NCI-H187 treated with DMSO at 0.1 percent for 48 hours (cell line): ENCODE data around the gene PAQR4.
A peak's percentile ranks its signal among the peaks of the same experiment; 100 is the strongest.

Experiments
- DNase-seq: peaks from one replicate; lab custom pipeline; 2025; lab: John Stamatoyannopoulos, UW

Gene PAQR4

DNA sequence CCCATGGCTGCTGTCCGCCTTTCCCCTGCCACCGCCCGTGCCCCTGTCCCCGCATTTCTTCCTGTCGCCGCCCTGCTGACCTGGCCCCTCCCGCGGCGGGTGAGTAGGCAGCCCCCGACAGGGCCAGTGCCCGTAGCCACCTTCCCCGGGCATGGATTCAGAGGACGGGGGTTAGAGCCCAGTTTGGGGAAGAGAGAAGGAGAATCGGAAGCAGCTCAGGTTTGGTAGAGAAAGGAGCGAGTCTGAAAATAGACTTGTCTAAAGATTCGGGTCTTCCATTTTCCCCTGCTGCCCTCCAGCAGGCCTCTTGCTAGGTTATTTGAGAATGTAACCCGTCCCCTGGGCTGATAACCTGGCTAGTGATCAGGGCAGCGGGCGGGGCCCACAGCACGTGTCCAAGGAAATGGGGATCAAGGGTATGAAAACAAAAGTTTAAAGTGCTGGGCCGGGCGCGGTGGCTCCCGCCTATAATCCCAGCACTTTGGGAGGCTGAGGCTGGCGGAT lies 35.7 kb downstream of the PAQR4 start:
- DNase-seq, result no peak

DNA sequence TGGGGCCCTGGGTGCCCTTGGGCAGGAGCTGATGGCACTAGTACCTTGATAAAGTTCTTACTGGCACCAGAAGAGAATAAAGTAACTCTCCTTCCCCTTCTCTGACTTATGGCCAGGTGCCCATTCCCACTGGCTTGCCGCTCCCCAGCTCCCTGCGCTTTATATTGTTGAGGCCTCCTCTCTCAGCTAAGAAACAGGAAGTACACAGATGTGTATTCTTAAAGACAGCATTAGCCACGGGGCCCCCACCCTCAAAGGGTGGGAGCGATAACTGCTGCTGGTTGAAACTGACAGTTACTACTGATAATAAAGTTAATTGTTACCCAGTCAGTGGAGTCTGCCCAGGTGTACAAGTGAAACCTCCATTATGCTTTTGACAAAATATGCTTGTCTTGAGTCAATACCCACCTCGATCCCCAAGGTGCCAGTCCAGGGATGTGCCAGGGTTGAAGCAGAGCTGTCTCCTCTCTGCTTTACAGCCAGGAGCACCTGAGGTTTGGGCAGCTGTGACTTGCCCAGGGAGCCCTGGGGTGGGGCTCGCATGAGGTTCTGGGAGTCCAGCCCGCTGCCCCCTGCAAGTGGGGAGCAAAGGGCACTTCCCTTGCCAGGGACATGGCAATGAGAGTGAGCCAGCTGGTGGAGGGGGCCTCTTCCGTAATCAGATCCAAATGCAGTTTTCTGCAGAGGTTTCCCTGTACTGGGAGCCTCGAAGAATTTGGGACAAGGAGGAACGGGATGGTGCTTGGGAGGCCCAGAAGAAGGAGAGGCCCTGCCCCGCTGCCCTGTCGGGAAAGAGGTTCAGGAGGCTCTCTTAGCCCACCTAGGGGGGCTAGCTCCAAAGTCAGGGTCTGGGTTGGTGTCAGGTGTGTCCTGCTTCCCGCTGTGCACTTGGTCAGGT lies 38.2 kb downstream of the PAQR4 start:
- DNase-seq, result no peak

DNA sequence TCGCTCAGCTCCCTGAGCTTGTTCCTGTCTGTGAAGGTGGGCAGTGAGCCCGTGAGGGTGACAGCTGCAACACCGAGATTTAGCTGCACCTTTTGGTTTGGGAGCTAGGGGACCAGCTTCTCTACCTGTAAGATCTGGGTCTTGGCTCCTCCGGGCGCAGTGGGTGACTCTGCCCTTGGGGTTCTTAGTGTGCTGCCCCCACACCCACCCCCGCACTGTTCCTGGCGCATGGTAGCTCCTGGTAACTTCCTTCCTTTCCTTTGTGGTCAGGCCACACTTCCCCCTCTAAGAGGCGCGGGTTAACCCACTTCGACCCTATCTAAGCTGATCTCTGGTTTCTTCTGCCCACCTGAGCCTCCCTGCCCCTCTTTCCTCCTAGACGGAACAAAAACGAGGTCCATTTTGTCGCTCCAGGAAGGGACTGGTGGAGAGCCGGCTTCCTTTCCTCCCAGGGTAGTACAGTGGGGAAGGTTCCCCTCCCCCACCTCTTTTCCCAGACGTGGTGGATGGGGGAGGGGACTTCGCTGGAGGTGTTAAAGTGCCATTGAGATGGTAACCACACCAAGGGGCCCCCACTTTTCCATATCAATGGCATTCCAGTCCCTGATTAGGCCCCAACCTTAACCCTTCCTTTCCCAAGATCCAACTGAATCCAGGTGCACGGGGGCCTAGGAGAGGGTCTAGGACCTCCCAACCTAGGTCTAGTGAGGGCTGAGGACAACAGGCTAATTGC lies 39.0 kb downstream of the PAQR4 start:
- no peak for DNase-seq

DNA sequence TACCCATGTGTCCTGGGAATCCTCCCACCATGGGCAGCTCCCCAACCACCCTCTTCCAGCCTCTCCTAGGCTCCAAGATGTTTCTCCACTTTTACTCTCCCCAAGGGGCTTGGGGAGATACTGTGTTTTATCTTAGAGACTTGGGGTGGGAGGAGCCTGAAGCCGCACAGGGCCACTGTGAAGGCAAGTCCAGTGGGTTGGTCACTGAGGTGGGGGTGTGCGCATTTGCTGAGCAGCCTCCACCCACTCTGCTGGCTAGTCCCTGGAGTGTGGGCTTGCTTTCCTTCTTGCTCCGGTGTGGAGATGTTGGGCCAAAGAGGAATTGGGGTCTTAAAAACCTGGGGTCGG lies 39.5 kb downstream of the PAQR4 start:
- no peak for DNase-seq

DNA sequence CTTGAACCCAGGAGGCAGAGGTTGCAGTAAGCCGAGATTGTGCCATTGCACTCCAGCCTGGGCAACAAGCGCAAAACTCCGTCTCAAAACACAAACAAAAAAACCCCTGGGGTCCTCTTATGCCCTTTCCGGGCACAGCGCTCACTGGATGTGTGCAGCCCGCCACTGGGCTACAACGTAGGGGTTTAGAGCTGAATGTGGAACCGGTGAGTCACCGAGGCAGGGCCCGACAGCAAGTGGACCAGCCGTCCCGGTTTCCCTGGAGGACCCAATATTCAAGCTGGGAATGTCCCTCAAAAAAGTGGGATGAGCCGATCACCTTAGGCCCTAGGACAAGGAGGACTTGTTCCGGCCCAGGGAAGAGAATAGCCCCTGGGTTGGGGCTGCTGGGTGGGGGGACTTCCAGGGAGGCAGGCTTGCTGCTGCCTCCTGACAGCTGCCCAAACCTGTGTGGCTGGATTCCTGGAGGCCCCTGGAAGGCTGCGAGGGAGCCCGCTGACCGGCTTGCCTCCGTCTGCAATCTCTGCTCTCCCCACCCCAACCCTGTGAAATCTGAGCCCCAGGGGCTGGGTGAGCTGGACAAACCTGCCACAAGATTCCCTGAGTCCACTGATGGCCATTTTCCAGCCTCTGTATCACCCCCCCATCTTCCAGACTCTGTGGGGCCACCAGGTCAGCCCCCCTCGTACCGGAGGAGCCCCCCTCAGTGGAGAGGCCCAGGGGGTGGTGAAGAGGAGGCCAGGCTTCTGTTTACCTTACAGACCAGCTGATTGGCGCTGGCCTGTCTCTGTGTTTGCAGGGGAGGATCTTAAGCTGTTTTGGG lies 40.6 kb downstream of the PAQR4 start:
- no peak for DNase-seq

DNA sequence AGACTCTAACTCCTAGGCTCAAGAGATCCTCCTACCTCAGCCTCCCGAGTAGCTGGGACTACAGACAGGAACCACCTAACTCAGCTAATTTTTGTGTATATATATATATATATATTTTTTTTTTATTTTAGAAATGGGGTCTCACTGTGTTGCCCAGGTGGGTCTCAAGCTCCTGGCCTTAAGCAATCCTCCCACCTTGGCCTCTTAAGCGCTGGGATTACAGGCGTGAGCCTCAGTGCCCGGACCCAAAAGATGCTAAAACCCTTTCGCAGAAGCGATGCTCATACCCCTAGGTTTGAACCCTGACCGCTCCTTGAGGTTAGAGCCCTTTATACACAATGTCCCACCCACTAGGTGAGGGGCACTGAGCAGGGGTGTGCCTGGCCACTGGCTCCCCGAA lies 41.4 kb downstream of the PAQR4 start:
- DNase-seq, result no peak

DNA sequence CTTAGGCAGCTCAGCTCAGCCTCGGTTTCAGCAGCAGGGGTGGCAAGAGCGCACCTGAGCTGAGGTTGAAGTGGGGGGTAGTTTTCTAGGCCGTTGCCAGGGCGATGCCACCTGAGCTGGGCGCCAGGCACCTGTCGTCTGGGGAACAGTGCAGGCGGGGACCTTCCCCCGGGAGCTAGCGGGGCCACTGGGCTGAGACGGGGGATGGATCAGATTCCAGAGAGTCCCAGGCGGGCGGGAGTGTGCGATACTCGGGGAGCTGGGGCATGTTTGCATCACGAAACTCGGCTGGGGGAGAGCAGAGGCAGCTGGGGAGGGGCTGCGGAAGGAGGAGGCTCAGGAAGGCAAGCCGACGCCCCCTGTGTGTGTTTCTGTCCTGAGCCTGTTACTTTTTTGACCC lies 43.1 kb downstream of the PAQR4 start:
- DNase-seq, result peak; percentile 82

DNA sequence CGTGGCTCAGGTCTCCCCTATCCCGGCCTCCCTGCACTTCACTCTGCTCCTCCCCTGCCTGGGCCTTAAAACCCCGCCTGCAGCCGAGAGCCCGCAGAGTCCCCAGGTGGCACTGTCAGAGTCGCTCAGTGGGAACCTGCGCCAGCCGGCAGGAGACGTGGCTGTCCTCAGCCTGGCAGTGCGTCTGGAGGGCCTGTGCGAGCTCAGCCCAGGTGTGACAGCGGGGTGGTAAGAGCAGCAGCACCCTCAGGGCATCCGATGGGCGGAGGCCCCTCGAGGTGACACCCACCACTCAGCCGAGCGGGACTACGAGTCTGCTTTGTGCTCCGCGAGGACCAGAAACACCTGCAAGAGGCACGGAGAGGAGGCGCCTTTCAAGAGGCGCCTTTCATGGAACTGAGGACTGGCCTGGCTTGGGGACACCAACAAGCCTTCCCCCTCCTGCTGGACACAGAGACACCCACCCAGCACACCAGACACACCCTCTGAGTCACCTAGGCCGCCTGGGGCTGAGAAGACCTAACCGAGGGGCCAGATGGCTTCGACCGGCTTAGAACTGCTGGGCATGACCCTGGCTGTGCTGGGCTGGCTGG lies 43.8 kb downstream of the PAQR4 start, which contains the start of gene CLDN9:
TSS of gene CLDN9 (plus strand) at position 96 of the 593 bp plus-strand sequence. CDS start at position 536, 440 bp downstream.
- DNase-seq, result peak; percentile 77

DNA sequence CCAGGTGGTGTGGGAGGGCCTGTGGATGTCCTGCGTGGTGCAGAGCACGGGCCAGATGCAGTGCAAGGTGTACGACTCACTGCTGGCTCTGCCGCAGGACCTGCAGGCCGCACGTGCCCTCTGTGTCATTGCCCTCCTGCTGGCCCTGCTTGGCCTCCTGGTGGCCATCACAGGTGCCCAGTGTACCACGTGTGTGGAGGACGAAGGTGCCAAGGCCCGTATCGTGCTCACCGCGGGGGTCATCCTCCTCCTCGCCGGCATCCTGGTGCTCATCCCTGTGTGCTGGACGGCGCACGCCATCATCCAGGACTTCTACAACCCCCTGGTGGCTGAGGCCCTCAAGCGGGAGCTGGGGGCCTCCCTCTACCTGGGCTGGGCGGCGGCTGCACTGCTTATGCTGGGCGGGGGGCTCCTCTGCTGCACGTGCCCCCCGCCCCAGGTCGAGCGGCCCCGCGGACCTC lies 44.4 kb downstream of the PAQR4 start:
- DNase-seq, result no peak

DNA sequence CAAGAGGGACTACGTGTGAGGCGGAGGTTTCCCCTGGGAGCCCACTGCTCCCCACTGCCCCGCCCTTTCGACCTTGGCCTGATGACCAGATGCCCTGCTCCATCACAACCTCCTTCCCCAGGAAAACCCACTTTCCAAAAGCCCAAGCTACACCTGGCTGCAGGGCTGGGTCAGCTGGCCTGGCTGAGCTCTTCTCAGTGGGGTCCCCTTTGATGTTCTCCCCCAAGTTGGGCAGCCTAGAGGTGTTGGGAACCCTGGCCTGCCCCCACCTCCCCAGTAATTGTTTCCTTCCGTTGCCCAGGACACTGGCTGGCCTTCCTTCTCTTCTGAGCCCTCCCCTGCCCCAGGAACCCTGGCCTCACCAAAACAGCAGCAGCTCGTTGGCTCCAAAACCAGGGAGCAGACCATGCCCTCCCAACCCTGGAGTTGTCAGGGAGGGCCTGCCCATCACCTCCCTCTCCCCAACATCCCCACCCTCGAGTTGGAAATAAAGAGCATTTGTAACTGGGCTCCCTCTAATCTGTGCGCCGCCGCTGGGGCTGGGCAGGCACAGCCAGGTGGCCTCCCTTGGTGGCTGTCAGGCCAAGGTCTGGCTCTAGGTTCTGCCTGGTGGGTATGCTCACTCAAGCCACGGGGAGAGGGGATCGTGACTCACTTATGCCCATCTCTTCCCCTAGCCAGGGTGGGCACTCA lies 45.0 kb downstream of the PAQR4 start:
- no peak for DNase-seq

DNA sequence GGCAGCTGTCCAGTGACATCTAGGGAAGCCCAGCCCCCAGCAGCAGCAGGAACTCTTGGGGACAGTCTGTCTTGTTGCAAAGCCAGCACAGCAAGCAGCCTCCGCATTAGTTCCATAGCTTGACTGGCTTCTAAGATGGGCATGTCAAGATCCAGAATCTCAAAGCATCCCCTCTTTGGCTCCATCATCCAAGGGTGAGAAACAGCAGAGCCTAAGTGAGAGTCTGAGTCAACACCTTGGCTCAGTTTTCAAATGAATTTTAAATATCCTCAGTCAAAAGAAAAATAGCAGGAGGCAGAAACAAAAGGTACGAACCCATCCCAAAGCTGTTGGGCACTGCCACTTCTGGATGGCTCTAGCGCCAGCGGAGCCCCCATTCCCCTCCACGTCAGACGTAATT lies 45.8 kb downstream of the PAQR4 start:
- no peak for DNase-seq

DNA sequence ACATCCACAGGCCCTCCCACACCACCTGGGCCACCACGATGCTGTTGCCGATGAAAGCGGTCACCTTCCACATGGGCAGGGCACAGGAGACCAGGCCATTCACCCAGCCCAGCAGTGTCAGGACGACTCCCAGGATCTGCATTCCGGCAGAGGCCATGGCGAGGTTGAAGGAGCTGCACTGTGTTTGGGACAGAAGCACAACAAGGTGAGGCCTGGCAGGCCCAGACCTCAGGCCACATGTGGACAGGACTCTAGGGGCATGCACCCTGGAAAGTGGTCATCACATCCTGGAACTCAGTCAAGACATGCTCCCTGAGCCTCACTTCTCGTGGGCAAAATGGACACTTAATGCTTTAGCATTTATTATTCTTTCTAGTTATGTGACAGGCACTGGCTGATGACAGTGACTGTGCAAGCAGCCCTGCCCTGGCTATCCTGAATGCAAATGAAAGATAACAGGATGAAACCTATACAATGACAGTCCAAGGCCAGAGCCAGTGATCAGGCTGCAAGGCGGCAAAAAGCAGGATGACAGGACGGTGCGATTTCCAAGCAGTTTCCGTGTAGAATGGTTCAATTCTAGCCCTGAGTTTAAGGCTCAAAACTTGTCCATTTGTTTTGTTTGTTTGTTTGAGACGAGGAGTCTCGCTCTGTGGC lies 46.8 kb downstream of the PAQR4 start:
- DNase-seq, result no peak

DNA sequence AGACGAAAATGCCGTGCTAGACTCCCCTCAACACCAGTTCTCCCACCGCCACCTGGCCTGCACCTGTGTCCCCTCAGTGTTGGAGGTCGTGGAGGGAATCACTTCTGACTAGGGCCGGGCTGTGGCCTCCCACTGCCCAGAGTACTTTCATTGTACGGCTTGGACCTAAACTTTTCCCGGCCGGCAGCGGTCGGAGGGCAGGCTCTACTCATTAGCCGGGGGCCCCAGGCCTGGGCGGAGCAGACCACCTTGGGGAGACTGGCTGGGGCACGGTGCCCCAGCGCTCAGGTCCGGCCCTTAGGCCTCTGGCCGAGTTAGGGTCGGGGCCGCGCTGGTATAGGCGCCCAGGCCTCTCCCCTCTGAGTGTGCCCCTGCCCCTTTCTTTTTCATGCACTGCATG lies 48.2 kb downstream of the PAQR4 start:
- DNase-seq, result no peak

DNA sequence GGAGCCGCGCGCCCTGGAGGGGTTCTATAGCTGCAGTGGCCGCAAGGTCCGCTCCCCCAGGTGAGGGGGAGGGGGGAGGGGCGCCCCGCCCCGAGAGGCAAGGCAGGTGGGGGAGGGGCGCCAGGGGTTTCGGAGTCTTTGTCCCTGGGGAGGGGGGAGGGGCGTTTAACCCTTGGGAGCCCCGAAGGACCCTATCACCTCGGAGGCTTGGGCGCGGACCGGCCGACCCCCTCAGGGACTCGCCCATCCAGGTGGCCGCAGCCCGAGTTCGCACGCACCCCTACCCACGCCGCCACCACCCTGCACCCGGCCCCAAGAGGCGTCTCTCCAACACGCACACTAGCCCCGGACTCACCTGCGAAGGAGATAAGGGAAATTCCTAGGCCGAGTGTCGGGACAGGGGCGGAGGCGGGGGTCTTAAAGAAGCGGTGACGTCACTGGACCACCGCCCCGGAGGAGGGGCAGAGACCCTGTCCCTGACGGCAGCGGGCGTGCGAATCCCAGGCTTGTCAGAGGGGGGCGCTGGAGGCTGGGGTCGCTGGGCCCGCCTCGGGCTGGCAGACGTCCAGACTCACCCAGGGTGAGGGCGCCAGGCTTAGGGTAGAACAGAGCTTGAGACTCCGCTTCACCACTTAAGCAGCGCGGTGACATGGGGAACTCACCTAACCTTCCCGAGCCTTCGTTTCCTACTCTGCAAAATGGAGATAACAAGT lies 48.8 kb downstream of the PAQR4 start, which contains the start of gene CLDN6:
TSS of gene CLDN6 (minus strand) at position 390 of the 713 bp plus-strand sequence. CDS start 2,162 bp downstream, outside the sequence.
- DNase-seq, result no peak

DNA sequence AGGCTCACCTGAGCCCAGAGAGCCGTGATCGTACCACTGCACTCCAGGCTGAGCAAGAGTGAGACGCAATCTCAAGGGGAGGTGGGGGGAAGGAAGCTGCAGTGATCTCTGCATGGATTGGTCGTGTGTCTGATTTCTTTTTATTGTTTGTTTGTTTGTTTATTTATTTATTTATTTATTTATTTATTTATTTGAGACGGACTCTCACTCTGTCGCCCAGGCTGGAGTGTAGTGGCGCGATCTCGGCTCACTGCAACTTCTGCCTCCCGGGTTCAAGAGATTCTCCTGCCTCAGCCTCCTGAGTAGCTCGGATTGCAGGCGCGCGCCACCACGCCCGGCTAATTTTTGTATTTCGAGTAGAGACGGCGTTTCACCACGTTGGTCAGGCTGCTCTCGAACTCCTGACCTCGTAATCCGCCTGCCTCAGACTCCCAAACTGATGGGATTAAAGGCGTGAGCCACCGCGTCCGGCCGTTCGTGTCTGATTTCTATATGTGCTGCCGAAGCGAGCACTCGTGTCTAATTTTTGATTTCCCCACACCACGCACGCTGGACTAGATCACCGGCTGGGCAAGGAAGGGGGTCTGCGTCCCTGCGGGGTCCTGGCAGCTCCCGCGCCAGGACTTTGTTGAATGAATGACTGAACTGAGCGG lies 50.6 kb downstream of the PAQR4 start:
- DNase-seq, result no peak

DNA sequence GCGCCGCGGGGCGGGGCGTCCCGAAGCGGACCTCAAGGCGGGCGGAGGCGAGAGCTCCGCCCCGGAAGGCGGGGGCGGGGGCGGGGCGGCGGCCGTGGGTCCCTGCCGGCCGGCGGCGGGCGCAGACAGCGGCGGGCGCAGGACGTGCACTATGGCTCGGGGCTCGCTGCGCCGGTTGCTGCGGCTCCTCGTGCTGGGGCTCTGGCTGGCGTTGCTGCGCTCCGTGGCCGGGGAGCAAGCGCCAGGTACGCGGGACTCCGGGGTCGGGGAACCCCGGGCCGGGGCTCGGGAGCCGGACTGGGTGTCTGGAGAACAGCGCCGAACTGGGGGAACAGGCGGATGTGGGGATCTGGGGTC lies 51.1 kb downstream of the PAQR4 start, which contains the start of gene TNFRSF12A:
TSS of gene TNFRSF12A (plus strand) at position 122 of the 357 bp plus-strand sequence. CDS start at position 152, 30 bp downstream.
- DNase-seq, result no peak

DNA sequence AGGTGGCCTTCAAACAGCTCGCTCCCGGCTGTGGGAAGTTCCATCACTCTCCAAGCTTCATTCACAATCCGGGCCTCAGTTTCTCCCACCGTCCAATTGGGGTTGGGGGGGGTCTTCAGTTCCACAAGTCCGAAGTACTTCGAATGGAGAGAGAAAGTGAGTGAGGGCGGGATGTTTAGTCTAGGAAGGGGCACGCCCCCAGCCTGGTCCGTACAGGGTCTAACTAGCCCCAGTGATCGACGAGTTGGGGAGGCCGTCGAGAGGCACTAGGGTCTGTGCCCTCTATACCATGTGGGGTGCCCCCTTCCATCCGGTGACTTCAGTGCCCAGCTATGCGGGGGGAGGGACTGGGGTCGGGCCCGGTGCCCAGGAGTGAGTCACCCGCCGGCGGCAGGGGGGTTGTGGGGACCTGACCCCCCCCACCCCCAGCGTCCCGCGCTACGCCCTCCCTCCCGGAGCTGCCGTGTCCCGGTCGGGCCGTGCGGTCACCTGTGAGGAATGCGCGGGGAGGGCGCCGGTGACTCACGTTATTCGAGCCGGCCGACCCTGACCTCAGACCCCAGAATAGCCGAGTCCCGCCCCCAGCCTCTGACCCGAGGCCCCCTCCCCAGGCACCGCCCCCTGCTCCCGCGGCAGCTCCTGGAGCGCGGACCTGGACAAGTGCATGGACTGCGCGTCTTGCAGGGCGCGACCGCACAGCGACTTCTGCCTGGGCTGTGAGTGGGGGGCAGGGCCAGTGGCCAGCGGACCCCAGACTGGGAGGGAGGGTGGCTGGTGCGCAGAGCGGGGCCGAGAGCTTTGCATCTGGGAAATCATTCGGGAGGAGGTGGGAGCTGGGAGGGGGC lies 51.7 kb downstream of the PAQR4 start:
- no peak for DNase-seq
